DOHH2 (cell line): ENCODE measurements around the gene STOML2.

Source experiments
- CTCF ChIP-seq: fragments of 200-600 bp; sonication (generic); IDR thresholded peaks from one replicate; pipeline ENCODE4 v1.5.1; 2014; ENCODE audit warnings: antibody characterized with exemption, mild to moderate bottlenecking, low read depth, low read length; ENCODE audit not compliant: poor library complexity, severe bottlenecking
- EZH2phosphoT487 ChIP-seq: fragments of 200-600 bp; sonication (generic); IDR thresholded peaks from 2 replicates; pipeline ENCODE4 v1.6.1; 2017; ENCODE audit warnings: borderline replicate concordance, mild to moderate bottlenecking, antibody characterized with exemption, low read length, moderate library complexity, mixed read lengths

DNA sequence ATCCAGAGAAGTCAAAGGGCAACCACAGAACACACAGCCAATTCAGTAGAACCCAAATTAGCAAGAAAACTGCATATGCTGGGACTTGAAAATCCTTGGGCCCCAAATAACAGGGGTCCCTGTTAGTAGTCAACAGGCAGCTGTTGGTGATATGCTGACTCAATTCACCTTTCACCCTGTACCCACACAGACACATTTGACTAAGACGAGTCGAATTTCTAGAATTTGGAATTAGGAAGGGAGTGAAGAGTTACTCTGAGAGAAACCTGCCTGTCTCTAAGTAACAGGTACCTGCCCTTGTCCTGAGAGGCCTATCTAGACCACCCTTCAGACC lies 29.7 kb downstream of the STOML2 start:
- TF ChIP-seq CTCF (no peak), EZH2phosphoT487 (no peak)
